HG02870 (cell line): Measurements from ENCODE around the gene SPRED2.

ENCODE experiments used
- ATAC-seq: cut with Tn5 transposase; IDR thresholded peaks from one replicate; pipeline ENCODE4 v1.9.1; 2021; ENCODE audit warnings: mild to moderate bottlenecking, moderate library complexity; ENCODE audit not compliant: unreplicated experiment

The SPRED2 gene

DNA sequence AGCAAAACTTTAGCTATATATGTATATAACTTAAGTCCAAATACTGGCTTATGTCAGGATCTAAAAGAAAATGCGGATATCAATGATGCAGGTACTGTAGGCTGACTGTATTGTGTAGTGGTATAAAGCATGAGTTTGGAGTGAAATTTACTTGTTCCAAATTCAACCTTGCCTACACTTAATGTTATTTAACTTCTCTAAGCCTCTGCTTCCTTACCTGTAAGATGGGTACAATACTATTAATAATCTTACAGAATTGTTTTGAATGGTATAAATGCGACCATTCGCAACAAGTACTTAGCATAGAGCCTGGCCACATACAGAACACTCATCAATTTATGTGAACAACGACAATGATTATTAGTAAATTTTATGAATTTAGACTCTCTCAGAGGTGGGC, 62.4 kb downstream of the SPRED2 start:
- no peak for ATAC-seq

GRCh38 chr2:65369574-65369973, 62.8 kb downstream of the SPRED2 start:
- ATAC-seq, result no peak

DNA sequence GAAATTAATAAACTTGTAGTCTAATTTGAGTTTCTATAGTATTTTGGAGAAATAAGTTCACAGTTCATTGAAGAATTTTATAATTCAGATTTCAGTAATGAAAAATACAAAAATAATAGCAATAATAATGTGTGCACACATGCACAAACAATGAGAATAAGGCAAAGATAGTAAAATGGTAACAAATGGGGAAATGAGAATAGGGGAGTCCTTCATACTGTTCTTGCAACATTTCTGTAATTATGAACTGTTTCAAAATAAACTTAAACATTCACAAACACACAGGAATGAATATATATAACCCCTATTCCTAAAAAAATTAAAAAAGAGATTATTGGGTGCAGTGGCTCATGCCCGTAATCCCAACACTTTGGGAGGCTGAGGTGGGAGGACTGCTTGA, 63.9 kb downstream of the SPRED2 start:
- ATAC-seq, result no peak

- no peak for ATAC-seq
Observed at GRCh38 chr2:65367524-65367923, 64.9 kb downstream of the SPRED2 start.

DNA sequence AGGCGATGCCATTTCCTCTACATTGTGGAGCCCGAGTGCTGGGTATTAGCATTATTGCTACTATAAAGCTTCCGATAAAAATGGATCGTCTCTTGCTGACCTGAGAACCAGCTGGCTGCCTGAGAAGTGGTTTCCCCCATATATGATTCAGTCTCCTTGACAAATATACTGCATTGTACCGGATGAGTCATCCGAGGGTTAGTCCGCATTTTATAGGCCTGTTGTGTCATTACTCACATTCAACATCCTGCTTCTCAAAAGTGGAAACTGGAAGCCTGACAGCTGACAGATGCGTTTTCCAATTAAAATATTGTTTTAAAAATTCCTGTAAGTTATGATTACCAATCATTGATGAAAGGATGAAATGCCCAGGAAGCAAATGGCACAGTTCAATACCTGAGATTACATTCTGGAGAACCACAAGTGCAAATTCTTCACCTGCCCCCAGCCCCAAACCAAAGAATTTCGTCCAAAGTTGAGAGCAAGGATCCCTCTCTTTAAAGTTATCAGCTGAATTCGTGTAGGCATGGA, 65.7 kb downstream of the SPRED2 start:
- no peak for ATAC-seq

- no peak for ATAC-seq
Observed at GRCh38 chr2:65364986-65365733, 67.2 kb downstream of the SPRED2 start.

DNA sequence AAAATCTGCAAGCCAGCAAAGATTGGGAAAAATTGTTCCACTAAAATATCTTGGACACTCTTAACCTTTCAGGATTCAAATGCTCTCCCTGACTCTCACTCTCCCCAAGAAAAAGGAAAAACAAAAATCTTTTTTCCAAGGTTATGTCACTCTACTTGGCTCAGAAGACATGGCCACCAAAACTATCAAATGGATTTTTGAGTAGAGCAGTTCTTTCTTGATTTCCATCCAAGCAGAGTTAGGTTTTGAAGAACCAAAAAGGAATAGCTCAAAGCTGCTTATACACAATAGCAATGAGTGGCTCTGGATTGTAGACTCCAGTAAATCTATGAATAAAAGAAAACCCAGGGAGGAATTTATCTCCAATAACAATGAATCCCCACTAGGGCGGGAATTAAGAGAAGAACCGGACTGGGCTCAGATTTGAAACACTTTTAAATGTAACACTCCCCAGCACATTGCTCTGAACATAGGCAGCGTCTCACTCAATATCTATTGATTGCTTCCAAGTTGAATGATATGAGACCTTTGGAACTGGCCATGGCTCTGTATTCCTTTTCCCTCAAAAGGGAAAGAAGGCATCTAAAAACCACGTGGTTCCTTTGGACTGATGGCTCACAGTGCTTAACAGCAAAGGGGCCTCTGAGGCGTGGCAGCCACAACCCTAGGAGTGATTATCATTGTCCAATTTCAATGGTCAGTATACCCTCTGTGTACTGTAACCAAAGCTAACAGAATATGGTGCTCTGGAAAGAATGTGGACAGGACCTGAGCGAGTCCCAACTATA, 68.3 kb downstream of the SPRED2 start:
- no peak for ATAC-seq

GRCh38 chr2:65361623-65362022, 70.8 kb downstream of the SPRED2 start:
- no peak for ATAC-seq

DNA sequence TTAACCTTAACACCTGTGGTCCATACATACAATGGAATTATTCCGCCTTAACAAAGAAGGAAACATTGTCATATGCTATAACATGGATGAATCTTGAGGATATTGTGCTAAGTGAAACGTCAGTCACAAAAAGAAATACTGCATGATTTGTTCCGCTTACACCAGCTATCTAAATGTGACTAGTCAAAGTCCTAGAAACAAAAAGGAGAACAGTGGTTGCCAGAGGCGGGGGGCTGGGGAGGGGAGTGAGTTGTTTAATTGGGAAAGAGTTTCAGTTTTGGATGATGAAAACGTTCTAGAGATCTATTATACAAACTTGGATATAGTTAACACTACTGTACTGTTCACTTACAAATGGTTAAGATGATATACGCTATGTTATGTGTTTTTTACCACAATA, 72.0 kb downstream of the SPRED2 start:
- no peak for ATAC-seq

- no peak for ATAC-seq
Observed at GRCh38 chr2:65358678-65359400, 73.6 kb downstream of the SPRED2 start.

GRCh38 chr2:65357959-65358294, 74.5 kb downstream of the SPRED2 start:
- peak; percentile 91 for ATAC-seq

DNA sequence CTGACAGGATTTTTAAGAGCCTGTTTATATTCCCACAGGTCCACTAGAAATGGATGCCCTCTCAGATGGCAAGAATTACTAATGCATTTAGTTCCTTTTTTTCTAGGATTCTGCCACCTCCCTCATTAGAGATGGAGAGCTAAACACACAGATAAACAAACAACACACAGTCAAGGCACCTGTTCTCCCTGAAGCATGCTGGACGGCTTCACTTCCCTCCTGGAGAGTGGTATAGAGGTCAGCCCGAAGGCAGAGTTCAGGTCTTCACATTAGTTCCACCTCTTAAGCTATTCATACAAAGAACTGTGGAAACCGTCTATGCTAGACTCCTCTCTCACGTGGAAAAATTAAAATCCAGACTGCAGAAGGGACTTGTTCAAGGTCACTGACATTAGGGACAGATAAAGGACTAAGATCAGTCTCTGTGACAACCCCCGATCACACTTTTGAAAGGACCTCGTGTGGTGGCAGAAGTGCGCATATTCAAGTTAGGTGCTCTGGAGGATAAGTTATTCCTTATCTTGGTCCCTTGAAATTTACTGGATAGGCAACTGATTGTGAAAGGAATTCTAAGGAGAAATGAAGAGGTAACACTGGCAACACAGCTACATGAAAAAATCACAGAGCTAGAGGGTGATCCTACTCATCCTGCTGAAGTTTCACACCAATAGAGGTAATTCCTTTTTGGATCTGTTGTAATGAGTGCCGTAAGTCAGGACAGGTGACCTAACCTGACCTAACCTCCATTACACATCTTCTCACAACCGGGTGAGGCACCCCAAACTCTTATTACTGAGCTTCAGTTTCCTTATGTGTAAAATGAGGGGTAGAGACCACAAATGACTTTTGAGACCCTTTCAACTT, 75.1 kb downstream of the SPRED2 start:
- ATAC-seq, result peak; percentile 57

DNA sequence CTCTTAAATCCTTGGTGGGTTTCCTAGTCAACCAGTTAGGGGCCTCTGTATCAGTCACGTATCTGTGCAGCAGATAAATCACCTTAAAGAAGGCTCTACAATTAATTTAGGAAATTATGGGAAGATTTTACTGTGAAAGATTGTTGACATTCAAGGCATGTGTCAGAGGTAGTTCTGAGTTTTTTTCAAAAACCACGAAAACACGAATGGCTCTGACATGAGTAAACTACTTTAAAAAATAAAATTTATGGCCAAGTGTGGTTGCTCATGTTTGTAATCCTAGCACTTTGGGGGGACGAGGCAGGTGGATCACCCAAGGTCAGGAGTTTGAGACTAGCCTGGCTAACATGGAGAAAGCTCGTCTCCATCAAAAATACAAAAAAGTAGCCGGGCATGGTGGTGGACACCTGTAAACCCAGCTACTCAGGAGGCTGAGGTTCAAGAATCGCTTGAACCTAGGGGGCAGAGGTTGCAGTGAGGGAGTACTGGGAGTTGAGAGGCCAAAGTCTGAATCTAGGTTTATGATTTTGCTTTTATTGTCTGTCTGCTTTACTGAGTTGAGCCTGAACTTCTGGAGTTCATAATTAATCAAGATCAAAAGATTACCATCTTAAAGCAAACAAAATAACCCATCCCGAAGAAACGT, 77.1 kb downstream of the SPRED2 start:
- no peak for ATAC-seq

DNA sequence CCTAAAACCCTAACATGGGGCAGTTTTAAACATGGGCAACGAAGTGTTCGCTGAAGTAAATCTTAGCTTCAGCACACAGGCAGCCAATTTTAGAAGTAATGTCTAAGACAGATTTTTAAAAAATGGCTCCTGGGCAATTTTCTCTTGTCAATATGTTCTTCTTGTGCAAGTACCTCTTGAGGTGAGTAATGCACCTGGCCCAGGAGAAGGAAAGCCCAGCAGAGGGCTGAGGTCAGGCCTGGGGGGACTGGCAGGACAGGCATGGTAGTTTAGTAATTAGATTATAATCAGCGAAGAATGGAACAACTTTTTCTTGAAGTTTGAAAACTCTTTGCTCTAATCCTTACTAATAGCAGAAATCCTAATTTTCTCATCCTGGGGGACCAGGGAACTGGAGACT, 77.6 kb downstream of the SPRED2 start:
- ATAC-seq, result no peak

DNA sequence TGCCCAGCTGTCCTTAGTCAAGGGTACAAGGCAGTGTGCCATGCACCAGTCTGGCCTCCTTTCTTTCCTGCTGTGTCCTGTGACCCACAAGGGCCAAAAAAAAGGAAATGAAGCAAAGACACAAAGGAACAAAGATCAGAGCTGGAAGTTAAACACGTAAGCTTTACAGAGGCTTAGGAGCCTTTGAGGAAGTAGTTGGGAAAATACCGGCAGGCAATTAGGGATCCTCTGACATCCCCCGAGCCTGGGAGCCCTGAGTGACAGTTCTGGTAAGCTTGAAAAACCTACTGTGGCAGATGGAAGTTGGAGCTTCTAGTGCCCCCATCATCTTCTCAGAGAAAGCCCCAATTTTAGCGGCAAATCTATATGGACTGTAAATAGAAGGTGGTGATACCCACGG, 78.5 kb downstream of the SPRED2 start:
- ATAC-seq, result no peak

DNA sequence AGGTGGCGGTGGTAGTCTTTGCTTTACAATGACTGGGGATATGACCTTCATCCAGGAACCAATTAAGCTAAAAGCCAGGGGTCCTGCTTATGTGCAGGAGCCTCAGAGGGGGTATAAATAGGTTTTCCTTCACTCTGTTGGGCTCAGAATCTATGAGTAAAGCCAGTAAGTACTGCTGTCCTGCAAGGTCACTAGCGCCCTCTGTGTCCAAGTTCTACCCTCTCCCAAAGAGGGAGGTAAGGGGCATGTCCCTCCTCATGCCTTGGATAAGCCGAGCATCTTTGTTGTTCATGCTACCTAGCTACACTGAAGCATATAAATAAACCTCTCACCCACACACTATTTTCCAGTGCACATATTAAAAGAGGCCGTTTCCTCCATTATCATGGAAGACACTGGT, 79.4 kb downstream of the SPRED2 start:
- no peak for ATAC-seq

DNA sequence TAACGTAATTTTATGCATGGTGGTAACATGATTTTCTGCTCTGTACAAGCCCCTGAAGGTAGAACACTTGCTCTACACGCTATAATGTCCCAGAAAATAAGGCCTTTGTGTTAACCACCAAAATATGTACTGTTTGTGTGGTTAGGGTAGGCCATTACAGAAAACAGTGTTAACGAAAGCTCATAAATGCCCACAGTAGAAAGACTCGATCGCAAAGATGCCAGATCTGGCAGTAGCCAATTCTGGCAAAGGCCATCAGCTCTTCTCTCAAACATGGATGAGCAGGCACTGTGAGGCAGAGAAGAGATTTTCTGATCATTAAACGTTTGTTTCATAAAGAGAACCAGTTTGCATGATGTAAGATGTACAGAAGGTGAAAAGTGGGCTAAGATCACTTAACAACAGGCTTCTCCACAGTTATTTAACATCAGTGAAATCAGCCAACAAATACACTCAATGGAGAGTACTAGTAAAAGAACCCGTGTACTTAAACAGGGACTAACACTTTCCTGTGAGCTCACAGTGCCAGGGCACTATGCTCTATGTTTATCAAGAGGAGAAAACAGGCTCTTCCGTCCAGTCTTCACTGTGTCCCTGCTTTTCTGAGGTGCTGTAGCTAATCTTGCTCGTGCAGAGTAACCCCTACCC, 80.3 kb downstream of the SPRED2 start:
- ATAC-seq, result no peak

DNA sequence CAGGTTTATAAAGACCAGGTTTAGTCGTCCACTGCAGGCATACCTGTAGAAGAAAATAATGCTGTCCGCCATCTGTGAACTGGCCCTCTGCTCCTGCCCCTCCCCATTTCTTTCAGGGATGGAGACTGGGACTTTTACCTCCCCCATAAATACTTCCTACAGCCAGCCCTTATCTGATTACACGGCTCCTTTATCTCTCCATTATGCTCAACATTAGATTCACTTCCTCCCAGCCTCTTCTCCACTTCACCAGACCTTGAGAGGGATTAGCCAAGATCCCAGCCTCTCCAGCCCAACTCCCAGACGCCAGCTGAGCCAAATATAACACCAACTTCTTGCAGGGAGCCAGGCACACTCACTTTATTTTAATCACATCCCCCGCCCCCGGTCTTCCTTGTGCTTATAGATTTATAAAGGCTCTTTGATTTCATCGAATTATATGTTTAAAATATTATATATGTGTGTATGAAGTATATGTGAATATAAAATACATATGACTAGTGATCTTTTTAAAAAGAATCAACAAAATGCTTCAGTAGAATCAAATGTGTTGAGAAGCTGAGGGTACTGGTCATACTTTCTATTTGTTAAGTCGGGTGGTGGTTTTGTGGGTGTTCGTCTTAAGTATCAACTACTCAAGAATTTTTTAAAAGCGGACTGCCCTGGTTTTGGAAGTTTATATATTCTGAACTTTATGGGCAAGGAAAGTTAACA, 81.0 kb downstream of the SPRED2 start:
- no peak for ATAC-seq

GRCh38 chr2:65350651-65351056, 81.7 kb downstream of the SPRED2 start:
- peak; percentile 62 for ATAC-seq
